Gastroesophageal sphincter (tissue), 4 donors: ENCODE measurements around the gene BACE1-AS. TPM values are rescaled to one million over a fixed set of nuclear protein-coding genes. Genes with fewer than 3 reads are reported as not detected.

Experiments
- ATAC-seq: fragments of 150-250 bp; one replicate; pipeline ENCODE4 v1.9.1; 2016; ENCODE audit warnings: mild to moderate bottlenecking, moderate library complexity
- H3K27ac ChIP-seq, 4 donors: fragments of 200-600 bp; sonication (generic) in 3 of 4; 1 replicate in 3 of 4; 2 replicates in 1 of 4; pipeline ENCODE4 v1.5.1; 2016 to 2019
- H3K27me3 ChIP-seq: fragments of 200-600 bp; sonication (generic); one replicate; pipeline ENCODE4 v1.5.1; 2019
- H3K36me3 ChIP-seq, 2 donors: fragments of 200-600 bp; sonication (generic); one replicate each; pipeline ENCODE4 v1.5.1; 2019; ENCODE audit warnings: control low read depth in 1 of 2
- H3K4me1 ChIP-seq, 3 donors: fragments of 200-600 bp; sonication (generic); 1 replicate in 2 of 3; 2 replicates in 1 of 3; pipeline ENCODE4 v1.5.1; 2016 to 2019; ENCODE audit warnings: control low read depth in 2 of 3
- H3K4me3 ChIP-seq, 2 donors: fragments of 200-600 bp; sonication (generic); one replicate each; pipeline ENCODE4 v1.5.1; 2019; ENCODE audit warnings: mild to moderate bottlenecking in 1 of 2, moderate library complexity in 1 of 2
- H3K9me3 ChIP-seq, 3 donors: fragments of 200-600 bp; sonication (generic); one replicate each; pipeline ENCODE4 v1.5.1; 2017 to 2019; ENCODE audit warnings: control low read depth in 2 of 3
- EP300 ChIP-seq: sonication (generic); formaldehyde crosslinking; IDR thresholded peaks from one replicate; pipeline ENCODE4 v1.6.1; 2017; ENCODE audit warnings: antibody characterized with exemption, mild to moderate bottlenecking
- POLR2A ChIP-seq, 2 donors: fragments of 450-650 bp; IDR thresholded peaks; one replicate each; pipeline ENCODE4 v1.6.1; 2017; ENCODE audit warnings: antibody characterized with exemption in 2 of 2, mild to moderate bottlenecking in 2 of 2, moderate library complexity in 1 of 2
- POLR2AphosphoS5 ChIP-seq: sonication (generic); formaldehyde crosslinking; IDR thresholded peaks from one replicate; pipeline ENCODE4 v1.6.1; 2017; ENCODE audit warnings: antibody characterized with exemption
- WGBS, 2 donors: methylation state at CpG; one replicate each; pipeline ENCODE4 v1.1.5; 2018; ENCODE audit warnings: low coverage in 1 of 2; 5-methylcytosine and 5-hydroxymethylcytosine counted together
- total RNA-seq, 4 donors: library from RNA; depleted of rRNA; stranded (reverse); fragments of >200 nt; gene quantifications; one replicate each; pipeline ENCODE4 v1.1.0, GENCODE V29; 2016
- TF ChIP-seq, protein P1 (sequence below), 4 experiments: fragments of 200-600 bp in 2 of 4; fragments of 450-650 bp in 2 of 4; sonication (generic) in 1 of 4; IDR thresholded peaks; one replicate each; pipeline ENCODE4 v1.5.1; 2017 to 2019; ENCODE audit warnings: antibody characterized with exemption in 4 of 4, mild to moderate bottlenecking in 2 of 4, moderate library complexity in 2 of 4

Gene BACE1-AS
- total RNA-seq, 4 donors from 2014 or later = 4.8 to 13.1 (median 10.1) TPM

DNA sequence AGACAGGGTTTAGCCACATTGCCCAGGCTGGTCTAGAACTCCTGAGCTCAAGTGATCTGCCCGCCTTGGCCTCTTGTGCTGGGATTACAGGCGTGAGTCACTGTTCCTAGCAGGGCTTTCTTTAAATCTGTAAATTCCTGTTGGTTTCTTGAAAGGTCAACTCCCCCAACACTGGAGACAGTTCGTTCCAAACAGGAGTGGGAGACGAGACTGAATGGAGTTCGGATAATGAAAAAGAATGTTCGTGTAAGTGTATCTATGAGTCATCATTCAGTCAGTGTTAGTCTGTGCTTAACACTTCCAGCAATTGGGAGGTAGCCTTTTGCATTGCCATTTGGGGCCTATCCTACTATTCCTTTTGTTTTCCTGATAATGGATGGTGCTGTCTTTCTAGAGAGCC lies 10.0 kb upstream of the BACE1-AS start:
- H3K9me3 ChIP-seq = no peaks in the 10 kb centered on the region
- H3K4me3 ChIP-seq = no peak overlapping the region
- H3K36me3 ChIP-seq = peaks cover 0 to 70% of the 10 kb centered on the region in 2 donors
- 23 to 48% methylated on average over 4 to 5 of the region's 6 CpGs for WGBS, 2 donors
- H3K27ac ChIP-seq = no peak overlapping the region
- TF ChIP-seq POLR2A (IDR thresholded peaks at IDR 0.05) = no peak
- TF ChIP-seq POLR2AphosphoS5 = no peak
- TF ChIP-seq, protein P1, sequence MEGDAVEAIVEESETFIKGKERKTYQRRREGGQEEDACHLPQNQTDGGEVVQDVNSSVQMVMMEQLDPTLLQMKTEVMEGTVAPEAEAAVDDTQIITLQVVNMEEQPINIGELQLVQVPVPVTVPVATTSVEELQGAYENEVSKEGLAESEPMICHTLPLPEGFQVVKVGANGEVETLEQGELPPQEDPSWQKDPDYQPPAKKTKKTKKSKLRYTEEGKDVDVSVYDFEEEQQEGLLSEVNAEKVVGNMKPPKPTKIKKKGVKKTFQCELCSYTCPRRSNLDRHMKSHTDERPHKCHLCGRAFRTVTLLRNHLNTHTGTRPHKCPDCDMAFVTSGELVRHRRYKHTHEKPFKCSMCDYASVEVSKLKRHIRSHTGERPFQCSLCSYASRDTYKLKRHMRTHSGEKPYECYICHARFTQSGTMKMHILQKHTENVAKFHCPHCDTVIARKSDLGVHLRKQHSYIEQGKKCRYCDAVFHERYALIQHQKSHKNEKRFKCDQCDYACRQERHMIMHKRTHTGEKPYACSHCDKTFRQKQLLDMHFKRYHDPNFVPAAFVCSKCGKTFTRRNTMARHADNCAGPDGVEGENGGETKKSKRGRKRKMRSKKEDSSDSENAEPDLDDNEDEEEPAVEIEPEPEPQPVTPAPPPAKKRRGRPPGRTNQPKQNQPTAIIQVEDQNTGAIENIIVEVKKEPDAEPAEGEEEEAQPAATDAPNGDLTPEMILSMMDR (IDR thresholded peaks at IDR 0.05) = no peak
- TF ChIP-seq EP300 = no peak
- H3K4me1 ChIP-seq = no peaks in the 10 kb centered on the region
- no peak for ATAC-seq
- no peaks in the 10 kb centered on the region for H3K27me3 ChIP-seq

DNA sequence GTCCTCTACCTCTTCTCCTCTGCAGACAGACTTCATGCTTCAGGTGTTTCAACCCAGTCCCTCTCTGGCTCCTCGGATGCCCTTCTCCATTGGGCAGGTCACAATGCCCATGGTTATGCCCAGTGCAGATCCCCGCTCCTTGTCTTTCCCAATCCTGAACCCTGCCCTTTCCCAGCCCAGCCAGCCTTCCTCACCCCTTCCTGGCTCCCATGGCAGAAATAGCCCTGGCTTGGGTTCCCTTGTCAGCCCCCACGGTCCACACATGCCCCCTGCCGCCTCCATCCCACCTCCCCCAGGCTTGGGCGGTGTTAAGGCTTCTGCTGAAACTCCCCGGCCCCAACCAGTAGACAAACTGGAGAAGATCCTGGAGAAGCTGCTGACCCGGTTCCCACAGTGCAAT lies 9.3 kb upstream of the BACE1-AS start:
- no peak overlapping the region for H3K27ac ChIP-seq
- TF ChIP-seq, protein P1 (IDR thresholded peaks at IDR 0.05) = no peak
- TF ChIP-seq POLR2A (IDR thresholded peaks at IDR 0.05) (no peak), POLR2AphosphoS5 (no peak), EP300 (no peak)

DNA sequence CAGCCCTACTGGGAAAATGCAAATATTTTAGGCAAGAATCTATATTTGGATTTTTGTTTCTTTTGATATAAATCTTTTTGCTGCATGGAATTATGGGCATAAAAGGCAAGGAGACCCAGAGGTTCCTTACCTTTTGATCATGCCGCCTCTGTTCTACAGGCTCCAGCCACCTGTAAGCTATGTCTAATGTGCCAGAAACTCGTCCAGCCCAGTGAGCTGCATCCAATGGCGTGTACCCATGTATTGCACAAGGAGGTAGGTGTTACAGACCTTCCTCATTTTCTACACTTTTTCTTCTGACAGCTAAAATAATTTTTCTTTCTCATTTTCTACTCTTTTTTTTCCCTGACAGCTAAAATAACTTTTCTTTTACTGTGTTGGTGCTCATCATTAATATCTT lies 8.2 kb upstream of the BACE1-AS start:
- Histone ChIP-seq H3K4me3 (no peak overlapping the region), H3K4me1 (no peaks in the 10 kb centered on the region), H3K27me3 (no peaks in the 10 kb centered on the region), H3K9me3 (no peaks in the 10 kb centered on the region), H3K27ac (no peak overlapping the region), H3K36me3 (peaks cover 0 to 86% of the 10 kb centered on the region in 2 donors)
- ATAC-seq = no peak
- 86 to 100% methylated on average over 1 to 3 of the region's 3 CpGs for WGBS, 2 donors
- no peak for TF ChIP-seq EP300
- TF ChIP-seq, protein P1 (IDR thresholded peaks at IDR 0.05) = no peak
- no peak for TF ChIP-seq POLR2AphosphoS5
- no peak for TF ChIP-seq POLR2A (IDR thresholded peaks at IDR 0.05)

More for the DNA sequence above, 9.3 kb upstream of the BACE1-AS start:
- ATAC-seq = no peak
- Histone ChIP-seq H3K4me3 (no peak overlapping the region), H3K27me3 (no peaks in the 10 kb centered on the region), H3K4me1 (no peaks in the 10 kb centered on the region), H3K36me3 (peaks cover 0 to 75% of the 10 kb centered on the region in 2 donors), H3K9me3 (no peaks in the 10 kb centered on the region)
- WGBS, 2 donors = 96 to 100% methylated on average over 2 to 5 of the region's 7 CpGs

DNA sequence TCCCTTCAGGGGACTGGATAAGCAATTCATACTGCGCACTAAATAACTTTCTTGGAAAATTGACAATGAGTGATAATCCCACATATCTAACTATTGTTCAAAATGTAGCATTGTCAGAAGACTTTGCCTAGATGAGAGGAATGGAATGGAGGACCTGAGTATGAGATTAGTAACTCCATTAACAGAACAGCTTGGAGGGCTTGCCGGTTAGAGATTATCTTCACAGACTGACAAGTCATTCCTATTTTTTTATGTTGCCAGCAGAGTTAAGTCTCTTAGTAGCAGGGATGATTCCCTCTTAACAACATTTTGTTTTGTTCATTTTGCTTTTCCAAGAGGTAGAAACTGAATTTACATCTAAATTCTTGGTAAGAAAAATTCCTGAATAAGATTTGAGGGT lies 7.1 kb upstream of the BACE1-AS start:
- peaks cover 0 to 97% of the 10 kb centered on the region in 2 donors for H3K36me3 ChIP-seq
- H3K4me1 ChIP-seq = no peaks in the 10 kb centered on the region
- 88 to 94% methylated on average over 2 of the region's 2 CpGs for WGBS, 2 donors

DNA sequence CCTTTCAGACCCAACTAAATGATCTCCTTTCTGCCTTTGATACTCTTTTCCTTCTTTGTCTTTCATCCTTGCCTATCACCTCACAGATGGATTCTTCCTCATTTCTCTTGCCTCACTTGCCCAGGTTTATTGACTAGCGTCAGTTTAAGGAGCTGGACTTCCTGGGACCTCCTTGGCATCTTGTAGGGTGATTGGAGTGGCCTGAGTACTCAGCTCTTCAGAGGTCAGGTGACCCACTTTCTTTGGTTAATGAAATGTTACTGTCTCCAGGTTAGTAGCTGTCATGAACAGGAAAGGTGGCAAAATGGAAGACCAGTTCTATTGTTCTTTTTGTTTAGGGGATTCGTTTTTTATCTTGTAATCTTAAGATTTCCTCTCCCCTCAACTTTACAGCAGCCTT lies 4.6 kb upstream of the BACE1-AS start:
- H3K9me3 ChIP-seq = no peaks in the 10 kb centered on the region
- no peak overlapping the region for H3K4me3 ChIP-seq
- no peaks in the 10 kb centered on the region for H3K27me3 ChIP-seq
- ATAC-seq = no peak
- TF ChIP-seq EP300 = no peak
- TF ChIP-seq, protein P1 (IDR thresholded peaks at IDR 0.05) = no peak
- TF ChIP-seq POLR2A (IDR thresholded peaks at IDR 0.05) = no peak
- no peak for TF ChIP-seq POLR2AphosphoS5
- peaks cover 0 to 100% of the 10 kb centered on the region in 2 donors for H3K36me3 ChIP-seq
- 80% methylated on average over 2 of the region's 2 CpGs; no CpG with 5 or more reads in 1 of the 2 donors for WGBS, 2 donors
- no peak overlapping the region for H3K27ac ChIP-seq
- no peaks in the 10 kb centered on the region for H3K4me1 ChIP-seq

More for the DNA sequence above, 7.1 kb upstream of the BACE1-AS start:
- Histone ChIP-seq H3K27ac (no peak overlapping the region), H3K27me3 (no peaks in the 10 kb centered on the region), H3K9me3 (no peaks in the 10 kb centered on the region), H3K4me3 (no peak overlapping the region)
- ATAC-seq = no peak
- TF ChIP-seq, protein P1 (IDR thresholded peaks at IDR 0.05) = no peak
- TF ChIP-seq POLR2A (IDR thresholded peaks at IDR 0.05) (no peak), EP300 (no peak), POLR2AphosphoS5 (no peak)
